Nephron (organoid): ENCODE results near the gene WNT7B.

Experiments
- H3K27ac Mint-ChIP-seq, 3 experiments: 2 replicates each; pipeline ENCODE4 v1.8.0; 2020; ENCODE audit warnings: mixed read lengths in 3 of 3, mild to moderate bottlenecking in 2 of 3, moderate library complexity in 1 of 3
- H3K27me3 Mint-ChIP-seq: 2 replicates; pipeline ENCODE4 v1.8.0; 2021; ENCODE audit warnings: low read depth, mild to moderate bottlenecking, moderate library complexity, mixed read lengths
- H3K36me3 Mint-ChIP-seq: 2 replicates; pipeline ENCODE4 v1.8.0; 2020; ENCODE audit warnings: low read depth, mixed read lengths
- H3K4me1 Mint-ChIP-seq: 2 replicates; pipeline ENCODE4 v1.8.0; 2020; ENCODE audit warnings: mixed read lengths
- H3K4me3 Mint-ChIP-seq, 3 experiments: 2 replicates each; pipeline ENCODE4 v1.8.0; 2020; ENCODE audit warnings: mild to moderate bottlenecking in 3 of 3, mixed read lengths in 3 of 3, moderate library complexity in 2 of 3
- H3K9me3 Mint-ChIP-seq: 2 replicates; pipeline ENCODE4 v1.8.0; 2020; ENCODE audit warnings: mixed read lengths
- CTCF ChIP-seq, 3 experiments: fragments of 200-600 bp; sonication (generic); IDR thresholded peaks; one replicate each; pipeline ENCODE4 v1.5.0; 2021; ENCODE audit warnings: antibody characterized with exemption in 3 of 3; ENCODE audit not compliant: unreplicated experiment in 3 of 3

Gene WNT7B

GRCh38 chr22:45904236-45904635 is 72.7 kb downstream of the WNT7B start:
- Mint-ChIP-seq H3K36me3 (no peaks in the 10 kb centered on the region), H3K4me3 (no peak overlapping the region), H3K9me3 (no peaks in the 10 kb centered on the region), H3K27me3 (peaks cover 32% of the 10 kb centered on the region), H3K27ac (no peak overlapping the region), H3K4me1 (no peaks in the 10 kb centered on the region)
- no peak for TF ChIP-seq CTCF (IDR thresholded peaks at IDR 0.05; ENCODE audit: unreplicated experiment in 3 of 3)

- H3K9me3 Mint-ChIP-seq: no peaks in the 10 kb centered on the region
- H3K36me3 Mint-ChIP-seq: no peaks in the 10 kb centered on the region
- H3K27ac Mint-ChIP-seq: no peak overlapping the region
- no peak overlapping the region for H3K4me3 Mint-ChIP-seq
- no peak for TF ChIP-seq CTCF (IDR thresholded peaks at IDR 0.05; ENCODE audit: unreplicated experiment in 3 of 3)
- no peaks in the 10 kb centered on the region for H3K4me1 Mint-ChIP-seq
- H3K27me3 Mint-ChIP-seq: peaks cover 25% of the 10 kb centered on the region
Observed at GRCh38 chr22:45903355-45904135, 73.4 kb downstream of the WNT7B start.

GRCh38 chr22:45897736-45898135 is 79.2 kb downstream of the WNT7B start:
- H3K27ac Mint-ChIP-seq: no peak overlapping the region
- H3K9me3 Mint-ChIP-seq: no peaks in the 10 kb centered on the region
- no peaks in the 10 kb centered on the region for H3K36me3 Mint-ChIP-seq
- H3K4me3 Mint-ChIP-seq: no peak overlapping the region
- H3K4me1 Mint-ChIP-seq: no peaks in the 10 kb centered on the region
- TF ChIP-seq CTCF (IDR thresholded peaks at IDR 0.05; ENCODE audit: unreplicated experiment in 3 of 3): no peak
- H3K27me3 Mint-ChIP-seq: peaks cover 4% of the 10 kb centered on the region

- no peaks in the 10 kb centered on the region for H3K36me3 Mint-ChIP-seq
- no peak for TF ChIP-seq CTCF (IDR thresholded peaks at IDR 0.05; ENCODE audit: unreplicated experiment in 3 of 3)
- H3K27ac Mint-ChIP-seq: no peak overlapping the region
- peaks cover 4% of the 10 kb centered on the region for H3K27me3 Mint-ChIP-seq
- no peaks in the 10 kb centered on the region for H3K9me3 Mint-ChIP-seq
- no peak overlapping the region for H3K4me3 Mint-ChIP-seq
- H3K4me1 Mint-ChIP-seq: no peaks in the 10 kb centered on the region
Observed at GRCh38 chr22:45896964-45897538, 79.9 kb downstream of the WNT7B start.

GRCh38 chr22:45896153-45896951 is 80.6 kb downstream of the WNT7B start:
- no peak overlapping the region for H3K27ac Mint-ChIP-seq
- no peaks in the 10 kb centered on the region for H3K4me1 Mint-ChIP-seq
- H3K9me3 Mint-ChIP-seq: no peaks in the 10 kb centered on the region
- no peak overlapping the region for H3K4me3 Mint-ChIP-seq
- no peak for TF ChIP-seq CTCF (IDR thresholded peaks at IDR 0.05; ENCODE audit: unreplicated experiment in 3 of 3)
- H3K27me3 Mint-ChIP-seq: peaks cover 4% of the 10 kb centered on the region
- H3K36me3 Mint-ChIP-seq: no peaks in the 10 kb centered on the region
